MM.1S (cell line): ENCODE measurements around the gene UBE3B.

Source experiments
- DNase-seq: peaks from one replicate; pipeline ENCODE4 v3.0.0-alpha.2; 2015
- H2AFZ ChIP-seq: fragments of 300-600 bp; sonication (generic); 2 replicates; pipeline ENCODE4 v1.6.0; 2016; ENCODE audit warnings: antibody characterized with exemption, low read length
- H3F3A ChIP-seq: fragments of 300-600 bp; sonication (generic); 2 replicates; pipeline ENCODE4 v1.6.1; 2016; ENCODE audit warnings: mild to moderate bottlenecking, antibody characterized with exemption, low read length, moderate library complexity, mixed read lengths; ENCODE audit not compliant: insufficient read depth
- H3K27ac ChIP-seq: fragments of 300-600 bp; sonication (generic); 2 replicates; pipeline ENCODE4 v1.5.1; 2016; ENCODE audit warnings: mild to moderate bottlenecking, low read length
- H3K27me3 ChIP-seq: fragments of 300-600 bp; sonication (generic); replicated peaks from 2 replicates; pipeline ENCODE4 v1.6.0; 2016; ENCODE audit warnings: low read length; ENCODE audit not compliant: insufficient read depth
- H3K36me3 ChIP-seq: fragments of 300-600 bp; sonication (generic); replicated peaks from 2 replicates; pipeline ENCODE4 v1.6.1; 2016; ENCODE audit warnings: mild to moderate bottlenecking, low read length, mixed read lengths; ENCODE audit not compliant: insufficient read depth
- H3K4me1 ChIP-seq: fragments of 300-600 bp; sonication (generic); 2 replicates; pipeline ENCODE4 v1.6.1; 2016; ENCODE audit warnings: low read length, mixed read lengths
- H3K4me2 ChIP-seq: fragments of 300-600 bp; sonication (generic); 2 replicates; pipeline ENCODE4 v1.6.0; 2016; ENCODE audit warnings: low read depth, low read length
- H3K4me3 ChIP-seq: fragments of 300-600 bp; sonication (generic); 2 replicates; pipeline ENCODE4 v1.5.1; 2016; ENCODE audit warnings: low read length, mixed read lengths
- H3K79me2 ChIP-seq: fragments of 300-600 bp; sonication (generic); 2 replicates; pipeline ENCODE4 v1.6.1; 2016; ENCODE audit warnings: mixed run types, low read length, mixed read lengths
- H3K9ac ChIP-seq: fragments of 300-600 bp; sonication (generic); 2 replicates; pipeline ENCODE4 v1.6.1; 2016; ENCODE audit warnings: low read length, mixed read lengths
- H3K9me2 ChIP-seq: fragments of 300-600 bp; sonication (generic); replicated peaks from 2 replicates; pipeline ENCODE4 v1.6.1; 2016; ENCODE audit warnings: mild to moderate bottlenecking, low read length, mixed read lengths; ENCODE audit not compliant: insufficient read depth
- H3K9me3 ChIP-seq: fragments of 300-600 bp; sonication (generic); replicated peaks from 2 replicates; pipeline ENCODE4 v1.6.1; 2016; ENCODE audit warnings: mild to moderate bottlenecking, low read length, mixed read lengths; ENCODE audit not compliant: insufficient read depth
- H4K20me1 ChIP-seq: fragments of 300-600 bp; sonication (generic); 2 replicates; pipeline ENCODE4 v1.6.1; 2016; ENCODE audit warnings: mild to moderate bottlenecking, low read length, moderate library complexity, mixed read lengths; ENCODE audit not compliant: insufficient read depth
- EZH2 ChIP-seq: fragments of 300-600 bp; sonication (generic); optimal IDR thresholded peaks from 2 replicates; pipeline ENCODE3; 2017; ENCODE audit warnings: low read depth, mild to moderate bottlenecking, antibody characterized with exemption, low read length, mixed read lengths
- EZH2phosphoT487 ChIP-seq: fragments of 300-600 bp; sonication (generic); IDR thresholded peaks from 2 replicates; pipeline ENCODE4 v1.6.1; 2018; ENCODE audit warnings: antibody characterized with exemption, low read length
- TF ChIP-seq, protein P1 (sequence below): fragments of 300-600 bp; sonication (generic); IDR thresholded peaks from 2 replicates; pipeline ENCODE4 v1.5.1; 2016; ENCODE audit warnings: antibody characterized with exemption, low read length, mixed read lengths

The UBE3B gene

DNA sequence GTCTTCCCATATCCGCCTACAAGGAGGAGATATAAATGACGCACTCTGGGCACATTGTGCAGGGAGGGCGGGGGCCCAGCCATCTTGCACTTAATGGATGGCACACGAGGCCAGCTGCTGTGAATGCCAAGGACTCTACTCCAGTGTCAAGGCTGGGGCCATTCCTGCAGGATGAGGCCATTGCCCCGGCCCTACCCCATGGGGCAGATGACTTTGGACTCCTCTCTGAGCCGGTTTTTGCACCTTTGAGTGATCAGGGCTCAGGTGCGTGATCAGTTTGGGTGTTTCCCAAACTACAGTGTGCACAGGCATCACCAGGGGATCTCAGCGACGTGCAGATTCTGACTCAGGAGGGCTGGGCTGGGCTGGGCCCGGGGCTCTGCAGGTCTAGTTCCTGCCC lies 79.8 kb downstream of the UBE3B start:
- Histone ChIP-seq H3K4me3 (no peak overlapping the region), H3K9me2 (no peaks in the 10 kb centered on the region), H3K27ac (no peak overlapping the region), H3K9ac (no peak overlapping the region), H3K27me3 (no peaks in the 10 kb centered on the region), H3F3A (no peaks in the 10 kb centered on the region), H4K20me1 (no peaks in the 10 kb centered on the region), H3K9me3 (no peaks in the 10 kb centered on the region), H3K4me2 (no peak overlapping the region), H3K36me3 (no peaks in the 10 kb centered on the region), H3K4me1 (no peaks in the 10 kb centered on the region), H2AFZ (no peak overlapping the region), H3K79me2 (no peaks in the 10 kb centered on the region)
- TF ChIP-seq EZH2phosphoT487 (no peak), EZH2 (no peak)
- TF ChIP-seq, protein P1, sequence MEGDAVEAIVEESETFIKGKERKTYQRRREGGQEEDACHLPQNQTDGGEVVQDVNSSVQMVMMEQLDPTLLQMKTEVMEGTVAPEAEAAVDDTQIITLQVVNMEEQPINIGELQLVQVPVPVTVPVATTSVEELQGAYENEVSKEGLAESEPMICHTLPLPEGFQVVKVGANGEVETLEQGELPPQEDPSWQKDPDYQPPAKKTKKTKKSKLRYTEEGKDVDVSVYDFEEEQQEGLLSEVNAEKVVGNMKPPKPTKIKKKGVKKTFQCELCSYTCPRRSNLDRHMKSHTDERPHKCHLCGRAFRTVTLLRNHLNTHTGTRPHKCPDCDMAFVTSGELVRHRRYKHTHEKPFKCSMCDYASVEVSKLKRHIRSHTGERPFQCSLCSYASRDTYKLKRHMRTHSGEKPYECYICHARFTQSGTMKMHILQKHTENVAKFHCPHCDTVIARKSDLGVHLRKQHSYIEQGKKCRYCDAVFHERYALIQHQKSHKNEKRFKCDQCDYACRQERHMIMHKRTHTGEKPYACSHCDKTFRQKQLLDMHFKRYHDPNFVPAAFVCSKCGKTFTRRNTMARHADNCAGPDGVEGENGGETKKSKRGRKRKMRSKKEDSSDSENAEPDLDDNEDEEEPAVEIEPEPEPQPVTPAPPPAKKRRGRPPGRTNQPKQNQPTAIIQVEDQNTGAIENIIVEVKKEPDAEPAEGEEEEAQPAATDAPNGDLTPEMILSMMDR: no peak
- DNase-seq: no peak

DNA sequence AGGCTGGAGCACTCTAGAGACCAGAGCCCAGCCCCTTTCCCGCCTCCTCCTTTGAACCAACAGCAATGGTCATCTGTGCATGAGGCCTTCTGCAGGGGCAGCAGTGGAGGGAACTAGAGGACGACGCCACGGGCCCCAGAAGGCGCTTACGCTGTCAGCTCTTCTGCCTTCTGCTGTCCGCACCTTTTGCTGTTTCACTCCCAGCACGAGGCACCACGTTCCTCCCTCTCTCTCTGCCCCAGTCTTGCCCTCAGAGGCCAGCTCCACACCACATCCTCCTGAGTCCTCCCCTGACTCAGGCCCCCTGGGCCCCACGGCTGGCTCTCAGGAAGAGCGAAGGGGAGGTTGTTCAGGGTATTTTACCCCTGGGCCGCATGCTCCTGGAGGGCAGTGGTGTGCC lies 80.4 kb downstream of the UBE3B start:
- H3K9ac ChIP-seq: no peak overlapping the region
- H3K36me3 ChIP-seq: no peaks in the 10 kb centered on the region
- H3K9me3 ChIP-seq: no peaks in the 10 kb centered on the region
- H3K79me2 ChIP-seq: no peaks in the 10 kb centered on the region
- H4K20me1 ChIP-seq: no peaks in the 10 kb centered on the region
- no peak overlapping the region for H2AFZ ChIP-seq
- H3K4me1 ChIP-seq: no peaks in the 10 kb centered on the region
- DNase-seq: no peak
- no peaks in the 10 kb centered on the region for H3K27me3 ChIP-seq
- no peak overlapping the region for H3K27ac ChIP-seq
- TF ChIP-seq EZH2 (no peak), EZH2phosphoT487 (no peak)
- TF ChIP-seq, protein P1: no peak
- H3F3A ChIP-seq: no peaks in the 10 kb centered on the region
- H3K9me2 ChIP-seq: no peaks in the 10 kb centered on the region
- no peak overlapping the region for H3K4me3 ChIP-seq
- no peak overlapping the region for H3K4me2 ChIP-seq

DNA sequence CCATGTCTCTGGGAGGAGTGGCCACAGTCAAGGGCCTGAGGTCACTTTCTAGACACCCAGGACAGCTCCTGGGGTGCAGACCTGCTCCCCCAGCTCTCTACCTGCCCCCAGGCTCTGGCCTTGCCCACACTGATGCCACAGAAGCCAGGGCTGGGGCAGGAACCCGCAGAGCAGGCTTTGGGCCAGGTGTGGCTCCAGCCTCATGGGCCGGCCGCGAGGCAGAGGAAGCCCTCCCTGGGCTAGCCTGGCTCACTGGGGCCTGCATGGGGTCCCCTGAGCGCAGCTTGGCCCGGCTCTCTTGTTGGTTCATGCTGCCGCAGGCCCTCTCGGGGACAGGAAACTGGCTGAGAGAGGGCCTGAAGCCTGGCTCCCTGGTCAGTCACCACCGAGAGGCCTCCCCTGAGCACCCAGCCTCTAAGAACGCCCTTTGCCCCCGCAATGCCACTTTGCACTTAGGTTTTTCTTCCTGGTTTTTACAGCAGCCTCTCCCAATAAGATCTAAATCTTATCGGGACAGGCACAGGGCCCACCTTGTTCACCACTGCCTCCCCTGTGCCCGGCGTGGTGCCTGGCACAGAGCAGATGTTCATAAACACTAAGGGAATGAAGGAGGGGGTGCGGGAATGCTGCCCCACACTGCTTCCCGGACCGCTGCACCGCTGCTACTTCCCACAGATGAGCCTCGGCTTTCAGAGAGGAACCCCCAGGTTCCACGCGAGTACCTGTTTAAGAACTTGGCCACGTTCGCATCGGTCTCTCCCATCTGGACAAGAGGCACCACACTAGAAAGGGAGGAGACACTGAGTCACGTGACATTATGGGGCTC lies 81.2 kb downstream of the UBE3B start:
- Histone ChIP-seq H3K4me3 (no peak overlapping the region), H3F3A (no peaks in the 10 kb centered on the region), H4K20me1 (no peaks in the 10 kb centered on the region), H3K79me2 (no peaks in the 10 kb centered on the region), H3K9me2 (no peaks in the 10 kb centered on the region), H3K36me3 (no peaks in the 10 kb centered on the region), H3K9me3 (no peaks in the 10 kb centered on the region), H2AFZ (no peak overlapping the region), H3K27ac (no peak overlapping the region), H3K4me1 (no peaks in the 10 kb centered on the region), H3K9ac (no peak overlapping the region), H3K27me3 (no peaks in the 10 kb centered on the region), H3K4me2 (no peak overlapping the region)
- DNase-seq: no peak
- TF ChIP-seq, protein P1: no peak
- TF ChIP-seq EZH2phosphoT487 (no peak), EZH2 (no peak)
